Lung (tissue), 12 donors: ENCODE measurements around the gene TMEM37. TPM values are rescaled to one million over a fixed set of nuclear protein-coding genes. Genes with fewer than 3 reads are reported as not detected.

Source experiments
- ATAC-seq: fragments of 200-7000 bp; cut with Tn5 transposase; one replicate; pipeline ENCODE4 v1.9.1; 2020; ENCODE audit warnings: moderate number of reproducible peaks; ENCODE audit not compliant: insufficient read depth, low FRiP score
- DNase-seq, 3 donors: peaks; one replicate each; pipeline ENCODE4 v3.0.0-alpha.2; 2013 to 2017
- H3K27ac ChIP-seq, 2 donors: one replicate each; pipeline ENCODE4 v1.5.1; 2013; ENCODE audit warnings: mild to moderate bottlenecking in 2 of 2, moderate library complexity in 2 of 2, control low read depth in 1 of 2, inconsistent platforms in 1 of 2, low read depth in 1 of 2, low read length in 1 of 2
- H3K27me3 ChIP-seq, 3 donors: one replicate each; pipeline ENCODE4 v1.5.1; 2013; ENCODE audit warnings: low read length in 2 of 3; ENCODE audit not compliant: control insufficient read depth in 3 of 3, insufficient read depth in 3 of 3
- H3K36me3 ChIP-seq, 4 donors: one replicate each; pipeline ENCODE4 v1.5.1; 2013; ENCODE audit warnings: low read length in 4 of 4, mild to moderate bottlenecking in 1 of 4, moderate library complexity in 1 of 4; ENCODE audit not compliant: control insufficient read depth in 4 of 4, insufficient read depth in 4 of 4
- H3K4me1 ChIP-seq, 5 donors: one replicate each; pipeline ENCODE4 v1.5.1; 2013; ENCODE audit warnings: low read length in 5 of 5, mild to moderate bottlenecking in 2 of 5, moderate library complexity in 1 of 5; ENCODE audit not compliant: control insufficient read depth in 5 of 5, insufficient read depth in 5 of 5
- H3K4me3 ChIP-seq: one replicate; pipeline ENCODE4 v1.5.1; 2013; ENCODE audit warnings: mild to moderate bottlenecking, control low read depth, moderate library complexity
- H3K9ac ChIP-seq, 2 donors: one replicate each; pipeline ENCODE4 v1.5.1; 2013; ENCODE audit warnings: low read length in 2 of 2, control low read depth in 1 of 2; ENCODE audit not compliant: insufficient read depth in 1 of 2
- H3K9me3 ChIP-seq, 4 donors: one replicate each; pipeline ENCODE4 v1.5.1; 2013; ENCODE audit warnings: low read length in 3 of 4, mild to moderate bottlenecking in 1 of 4, moderate library complexity in 1 of 4; ENCODE audit not compliant: control insufficient read depth in 4 of 4, insufficient read depth in 3 of 4
- CTCF ChIP-seq: IDR thresholded peaks from 2 replicates; pipeline ENCODE4 v1.5.1; 2012; ENCODE audit warnings: mild to moderate bottlenecking; ENCODE audit errors: control extremely low read depth, extremely low read depth
- WGBS, 2 donors: extraction: QIAGEN DNeasy Blood & Tissue Kit; methylation state at CpG; one replicate each; pipeline ENCODE4 v1.1.7; 2013; 5-methylcytosine and 5-hydroxymethylcytosine counted together
- polyA plus RNA-seq, 2 donors: library from polyadenylated mRNA; stranded (reverse); fragments of 200-250 nt; gene quantifications; one replicate each; pipeline ENCODE4 v1.2.1, GENCODE V29; 2013
- total RNA-seq, 2 donors: library from RNA; depleted of rRNA in 1 of 2; stranded (reverse); fragments of >200 nt in 1 of 2; gene quantifications; one replicate each; pipeline ENCODE4 v1.2.1, GENCODE V29; 2014 to 2021
- donor health status: control.
- donor health status: control.
- donor health status: Bipolar disorder and iron deficiency.
- donor health status: healthy.
- donor health status: DM: yes; HTN: yes; CAD: no.

The TMEM37 gene
- total and polyA plus RNA-seq, 4 donors = 9.9 to 14.3 (median 12.1) TPM

- DNase-seq (no peak), ATAC-seq (no peak)
- 92% methylated on average over 9 of the region's 9 CpGs for WGBS, 2 donors
- no peak overlapping the region for H3K4me3 ChIP-seq
- peaks cover 0 to 2% (median 0%) of the 10 kb centered on the region in 4 donors for H3K36me3 ChIP-seq
- H3K27ac ChIP-seq = no peak overlapping the region
- H3K9ac ChIP-seq = no peak overlapping the region
- no peak for TF ChIP-seq CTCF
- peaks cover 0 to 3% (median 0%) of the 10 kb centered on the region in 5 donors for H3K4me1 ChIP-seq
- no peaks in the 10 kb centered on the region for H3K9me3 ChIP-seq
- H3K27me3 ChIP-seq = no peaks in the 10 kb centered on the region
Measured at GRCh38 chr2:119451336-119452050, 19.8 kb downstream of the TMEM37 start.

GRCh38 chr2:119453972-119454593 lies 22.4 kb downstream of the TMEM37 start:
- Histone ChIP-seq H3K4me3 (no peak overlapping the region), H3K9me3 (no peaks in the 10 kb centered on the region), H3K4me1 (peaks cover 0 to 4% (median 0%) of the 10 kb centered on the region in 5 donors), H3K9ac (no peak overlapping the region), H3K27me3 (no peaks in the 10 kb centered on the region), H3K27ac (peak overlapping the region in 1 of 2 donors; percentile 62), H3K36me3 (peaks cover 0 to 2% (median 0%) of the 10 kb centered on the region in 4 donors)
- WGBS, 2 donors = 69 to 71% methylated on average over 12 of the region's 12 CpGs
- no peak for TF ChIP-seq CTCF
- no peak for ATAC-seq
- no peak for DNase-seq

GRCh38 chr2:119455066-119455718 lies 23.5 kb downstream of the TMEM37 start:
- TF ChIP-seq CTCF = no peak
- H3K4me3 ChIP-seq = no peak overlapping the region
- peak overlapping the region in 1 of 2 donors; percentile 59 for H3K27ac ChIP-seq
- WGBS, 2 donors = 38 to 41% methylated on average over 13 of the region's 13 CpGs
- DNase-seq (peak in 2 of 3 donors; percentile 35 to 60), ATAC-seq (no peak)
- no peaks in the 10 kb centered on the region for H3K27me3 ChIP-seq
- H3K4me1 ChIP-seq = peaks cover 0 to 4% (median 0%) of the 10 kb centered on the region in 5 donors
- H3K36me3 ChIP-seq = peaks cover 0 to 2% (median 0%) of the 10 kb centered on the region in 4 donors
- no peak overlapping the region for H3K9ac ChIP-seq
- H3K9me3 ChIP-seq = no peaks in the 10 kb centered on the region
